Right lobe of liver (tissue), 4 donors: ENCODE measurements around the gene SYT17.

Experiments used
- POLR2A ChIP-seq: fragments of 450-650 bp; IDR thresholded peaks from one replicate; pipeline ENCODE4 v1.6.1; 2017; ENCODE audit warnings: antibody characterized with exemption, mild to moderate bottlenecking
- TF ChIP-seq, protein P1 (sequence below), 4 donors: fragments of 200-600 bp in 3 of 4; fragments of 450-650 bp in 1 of 4; IDR thresholded peaks; one replicate each; pipeline versions ENCODE4 v1.5.1 to v1.8.0; 2016 to 2022; ENCODE audit warnings: antibody characterized with exemption in 4 of 4, mild to moderate bottlenecking in 2 of 4
- donor health status: DM: no; HTN: no; CAD: no.
- donor health status: DM: no; HTN: no; CAD: no.
- donor health status: DM: no; HTN: yes; CAD: no.

DNA sequence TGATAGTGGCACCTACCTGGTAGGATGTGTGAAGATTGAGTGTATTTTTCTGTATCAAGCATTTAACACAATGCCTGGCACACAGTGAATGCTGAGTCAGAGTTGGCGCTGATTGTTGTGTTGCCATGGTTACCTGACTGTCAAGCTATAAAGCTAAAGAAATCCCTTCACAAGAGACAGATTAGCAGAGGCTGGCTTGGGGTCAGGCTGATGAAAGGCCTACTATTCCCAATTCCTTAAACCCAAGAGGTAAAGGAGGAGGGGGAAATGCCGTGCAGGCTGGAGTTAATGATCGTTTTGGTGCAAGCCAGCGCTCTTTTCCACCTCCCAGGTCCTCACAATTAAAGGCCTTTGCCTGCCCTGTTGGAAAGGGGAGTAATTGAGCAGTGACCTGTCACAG, 123.4 kb downstream of the SYT17 start:
- no peak for TF ChIP-seq POLR2A
- TF ChIP-seq, protein P1, sequence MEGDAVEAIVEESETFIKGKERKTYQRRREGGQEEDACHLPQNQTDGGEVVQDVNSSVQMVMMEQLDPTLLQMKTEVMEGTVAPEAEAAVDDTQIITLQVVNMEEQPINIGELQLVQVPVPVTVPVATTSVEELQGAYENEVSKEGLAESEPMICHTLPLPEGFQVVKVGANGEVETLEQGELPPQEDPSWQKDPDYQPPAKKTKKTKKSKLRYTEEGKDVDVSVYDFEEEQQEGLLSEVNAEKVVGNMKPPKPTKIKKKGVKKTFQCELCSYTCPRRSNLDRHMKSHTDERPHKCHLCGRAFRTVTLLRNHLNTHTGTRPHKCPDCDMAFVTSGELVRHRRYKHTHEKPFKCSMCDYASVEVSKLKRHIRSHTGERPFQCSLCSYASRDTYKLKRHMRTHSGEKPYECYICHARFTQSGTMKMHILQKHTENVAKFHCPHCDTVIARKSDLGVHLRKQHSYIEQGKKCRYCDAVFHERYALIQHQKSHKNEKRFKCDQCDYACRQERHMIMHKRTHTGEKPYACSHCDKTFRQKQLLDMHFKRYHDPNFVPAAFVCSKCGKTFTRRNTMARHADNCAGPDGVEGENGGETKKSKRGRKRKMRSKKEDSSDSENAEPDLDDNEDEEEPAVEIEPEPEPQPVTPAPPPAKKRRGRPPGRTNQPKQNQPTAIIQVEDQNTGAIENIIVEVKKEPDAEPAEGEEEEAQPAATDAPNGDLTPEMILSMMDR (IDR thresholded peaks at IDR 0.05), result no peak
